CD14-positive monocyte (primary cell): ENCODE data around the gene TNFRSF11A. TPM values are rescaled to one million over a fixed set of nuclear protein-coding genes. Genes with fewer than 3 reads are reported as not detected.

Source experiments
- DNase-seq, 3 donors: peaks; one replicate each; pipeline ENCODE4 v3.0.0-alpha.2; 2011 to 2022
- H2AFZ ChIP-seq: 2 replicates; pipeline ENCODE4 v1.6.0; 2012; ENCODE audit warnings: mild to moderate bottlenecking, low read depth, low read length, inconsistent platforms; ENCODE audit not compliant: insufficient read depth, poor library complexity, severe bottlenecking
- H3K27ac ChIP-seq, 2 donors: 1 replicate in 1 of 2; 2 replicates in 1 of 2; pipeline ENCODE4 v1.5.1; 2012 to 2013; ENCODE audit warnings: low read length in 2 of 2, control low read depth in 1 of 2, inconsistent platforms in 1 of 2, low read depth in 1 of 2, mild to moderate bottlenecking in 1 of 2
- H3K27me3 ChIP-seq, 2 donors: one replicate each; pipeline versions ENCODE4 v1.6.0 to v1.6.1; 2011 to 2013; ENCODE audit warnings: low read length in 2 of 2; ENCODE audit not compliant: control insufficient read depth in 2 of 2, insufficient read depth in 2 of 2
- H3K36me3 ChIP-seq, 2 donors: replicated peaks in 1 of 2; 1 replicate in 1 of 2; 2 replicates in 1 of 2; pipeline versions ENCODE4 v1.5.1 to v1.6.1; 2012 to 2013; ENCODE audit warnings: low read length in 2 of 2, control low read depth in 1 of 2, inconsistent platforms in 1 of 2, mild to moderate bottlenecking in 1 of 2; ENCODE audit not compliant: insufficient read depth in 2 of 2, control insufficient read depth in 1 of 2
- H3K4me1 ChIP-seq, 2 donors: 1 replicate in 1 of 2; 2 replicates in 1 of 2; pipeline versions ENCODE4 v1.5.1 to v1.6.1; 2012 to 2013; ENCODE audit warnings: low read length in 2 of 2, control low read depth in 1 of 2, inconsistent platforms in 1 of 2, mild to moderate bottlenecking in 1 of 2, moderate library complexity in 1 of 2; ENCODE audit not compliant: insufficient read depth in 2 of 2, control insufficient read depth in 1 of 2
- H3K4me2 ChIP-seq: replicated peaks from 2 replicates; pipeline ENCODE3; 2012; ENCODE audit warnings: low read length, moderate library complexity, mild to moderate bottlenecking; ENCODE audit not compliant: poor library complexity, severe bottlenecking; ENCODE audit errors: extremely low read depth
- H3K4me3 ChIP-seq, 3 experiments: fragments of 200-600 bp in 1 of 3; sonication (generic) in 1 of 3; replicated peaks in 1 of 3; 1 replicate in 2 of 3; 2 replicates in 1 of 3; pipeline ENCODE4 v1.5.1; 2011 to 2013; ENCODE audit warnings: low read length in 3 of 3, mild to moderate bottlenecking in 3 of 3, control low read depth in 2 of 3, low read depth in 2 of 3, inconsistent platforms in 1 of 3, moderate library complexity in 1 of 3
- H3K79me2 ChIP-seq: 2 replicates; pipeline ENCODE4 v1.6.0; 2012; ENCODE audit warnings: mild to moderate bottlenecking, control low read depth, inconsistent platforms, low read length, moderate library complexity; ENCODE audit not compliant: insufficient read depth
- H3K9ac ChIP-seq: 2 replicates; pipeline ENCODE4 v1.6.0; 2017; ENCODE audit warnings: low read length, mild to moderate bottlenecking; ENCODE audit not compliant: insufficient read depth, poor library complexity, severe bottlenecking
- H3K9me3 ChIP-seq, 2 donors: replicated peaks in 1 of 2; 1 replicate in 1 of 2; 2 replicates in 1 of 2; pipeline versions ENCODE4 v1.5.1 to v1.6.1; 2012 to 2013; ENCODE audit warnings: low read length in 2 of 2, control low read depth in 1 of 2; ENCODE audit not compliant: control insufficient read depth in 1 of 2, insufficient read depth in 1 of 2
- H4K20me1 ChIP-seq: 2 replicates; pipeline ENCODE4 v1.6.0; 2012; ENCODE audit warnings: mild to moderate bottlenecking, low read length, control low read depth, moderate library complexity; ENCODE audit not compliant: insufficient read depth
- H3K27ac Mint-ChIP-seq, 7 donors: one replicate each; pipeline ENCODE4 v1.8.0; 2020; ENCODE audit warnings: mild to moderate bottlenecking in 7 of 7, mixed read lengths in 7 of 7, moderate library complexity in 6 of 7, inconsistent platforms in 2 of 7
- H3K27me3 Mint-ChIP-seq, 3 donors: one replicate each; pipeline ENCODE4 v1.8.0; 2021 to 2022; ENCODE audit warnings: low read depth in 3 of 3, mild to moderate bottlenecking in 3 of 3, mixed read lengths in 3 of 3, moderate library complexity in 3 of 3, inconsistent platforms in 1 of 3
- H3K36me3 Mint-ChIP-seq, 2 donors: one replicate each; pipeline ENCODE4 v1.8.0; 2020; ENCODE audit warnings: mixed read lengths in 2 of 2, inconsistent platforms in 1 of 2, mild to moderate bottlenecking in 1 of 2
- H3K4me1 Mint-ChIP-seq: one replicate; pipeline ENCODE4 v1.8.0; 2020; ENCODE audit warnings: mild to moderate bottlenecking, mixed read lengths
- H3K4me3 Mint-ChIP-seq, 2 donors: one replicate each; pipeline ENCODE4 v1.8.0; 2020; ENCODE audit warnings: mild to moderate bottlenecking in 2 of 2, mixed read lengths in 2 of 2, moderate library complexity in 1 of 2
- H3K9me3 Mint-ChIP-seq, 7 donors: one replicate each; pipeline ENCODE4 v1.8.0; 2020 to 2022; ENCODE audit warnings: mixed read lengths in 7 of 7, mild to moderate bottlenecking in 6 of 7, moderate library complexity in 6 of 7, inconsistent platforms in 2 of 7
- WGBS: methylation state at CpG from one replicate; pipeline ENCODE4 v1.1.5; 2013; ENCODE audit warnings: missing lambda C conversion rate; ENCODE audit not compliant: insufficient coverage; 5-methylcytosine and 5-hydroxymethylcytosine counted together
- intact Hi-C, 2 donors: fragments of 100-400 bp; cut with micrococcal nuclease; formaldehyde crosslinking; loops; one replicate each; pipeline versions ENCODE4 v1.15.0 to v1.15.1; 2023
- polyA plus RNA-seq, 3 donors: library from polyadenylated mRNA; depleted of rRNA in 1 of 3; unstranded in 2 of 3; stranded (reverse) in 1 of 3; fragments of 300-500 nt in 2 of 3; fragments of >200 nt in 1 of 3; fragmentation: Illumina TruSeq in 2 of 3; gene quantifications; 1 replicate in 2 of 3; 2 replicates in 1 of 3; pipeline ENCODE4 v1.2.3, GENCODE V29; 2012 to 2021
- TF ChIP-seq, protein P1 (sequence below): fragments of 200-600 bp; IDR thresholded peaks from one replicate; pipeline ENCODE4 v1.8.0; 2022; ENCODE audit warnings: antibody characterized with exemption, mild to moderate bottlenecking

Gene TNFRSF11A
- polyA plus RNA-seq, 3 donors, result 0.05 to 0.67 (median 0.24) TPM

GRCh38 chr18:62420513-62421209 is 95.6 kb downstream of the TNFRSF11A start:
- WGBS, result 0% methylated on average over 3 of the region's 9 CpGs
- Histone ChIP-seq H3K4me2 (peak overlapping the region; percentile 43), H3K4me3 (peak overlapping the region in 2 of 3 experiments; percentile 25 to 33)

DNA sequence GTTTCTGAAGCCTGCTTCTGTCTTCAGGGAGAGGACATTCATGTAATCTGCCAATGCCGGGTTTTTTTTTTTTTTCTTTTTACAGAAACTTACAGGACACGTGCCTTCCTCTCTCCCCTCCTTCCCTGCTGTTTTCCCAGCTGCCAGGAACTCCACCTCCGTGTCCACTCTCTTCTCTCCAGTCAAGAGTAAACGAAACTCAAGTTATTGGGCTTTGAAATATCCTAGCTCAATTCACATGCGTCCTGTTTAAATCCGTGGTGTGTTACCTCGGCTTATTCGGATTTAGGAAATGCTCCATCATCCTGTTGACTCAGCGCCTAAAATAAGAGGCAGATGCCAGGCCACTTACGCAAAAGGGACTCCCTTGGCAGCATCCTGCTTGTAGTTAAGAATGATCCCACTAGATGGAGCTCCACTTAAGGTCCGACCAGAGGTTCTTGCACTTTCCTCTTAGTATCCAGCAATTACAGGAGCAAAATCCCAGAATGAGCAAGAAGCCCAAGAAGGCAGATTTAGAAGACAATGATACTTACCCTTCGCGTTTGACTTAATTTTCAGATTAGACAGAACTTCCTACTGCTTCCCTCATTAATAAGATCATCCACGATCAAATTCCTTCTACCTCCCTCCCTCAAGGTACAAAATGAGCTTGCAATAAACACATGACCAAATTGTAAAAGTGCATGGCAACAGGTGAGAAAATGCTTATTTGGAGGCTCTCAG is 100.5 kb downstream of the TNFRSF11A start:
- Histone ChIP-seq H3K4me2 (peak overlapping the region; percentile 60), H2AFZ (peak overlapping the region; percentile 7), H3K4me1 (peaks cover 26 to 32% of the 10 kb centered on the region in 2 donors), H3K36me3 (no peaks in the 10 kb centered on the region), H3K4me3 (peak overlapping the region in 1 of 3 experiments; percentile 39), H3K27me3 (no peaks in the 10 kb centered on the region), H3K9ac (no peak overlapping the region), H3K27ac (peak overlapping the region in 1 of 2 donors; percentile 20), H3K79me2 (no peaks in the 10 kb centered on the region), H4K20me1 (no peaks in the 10 kb centered on the region), H3K9me3 (no peaks in the 10 kb centered on the region)
- peaks cover 0 to 1% of the 10 kb centered on the region in 2 donors for H3K36me3 Mint-ChIP-seq
- peak; percentile 90 to 95 (median 94) for DNase-seq
- TF ChIP-seq, protein P1, sequence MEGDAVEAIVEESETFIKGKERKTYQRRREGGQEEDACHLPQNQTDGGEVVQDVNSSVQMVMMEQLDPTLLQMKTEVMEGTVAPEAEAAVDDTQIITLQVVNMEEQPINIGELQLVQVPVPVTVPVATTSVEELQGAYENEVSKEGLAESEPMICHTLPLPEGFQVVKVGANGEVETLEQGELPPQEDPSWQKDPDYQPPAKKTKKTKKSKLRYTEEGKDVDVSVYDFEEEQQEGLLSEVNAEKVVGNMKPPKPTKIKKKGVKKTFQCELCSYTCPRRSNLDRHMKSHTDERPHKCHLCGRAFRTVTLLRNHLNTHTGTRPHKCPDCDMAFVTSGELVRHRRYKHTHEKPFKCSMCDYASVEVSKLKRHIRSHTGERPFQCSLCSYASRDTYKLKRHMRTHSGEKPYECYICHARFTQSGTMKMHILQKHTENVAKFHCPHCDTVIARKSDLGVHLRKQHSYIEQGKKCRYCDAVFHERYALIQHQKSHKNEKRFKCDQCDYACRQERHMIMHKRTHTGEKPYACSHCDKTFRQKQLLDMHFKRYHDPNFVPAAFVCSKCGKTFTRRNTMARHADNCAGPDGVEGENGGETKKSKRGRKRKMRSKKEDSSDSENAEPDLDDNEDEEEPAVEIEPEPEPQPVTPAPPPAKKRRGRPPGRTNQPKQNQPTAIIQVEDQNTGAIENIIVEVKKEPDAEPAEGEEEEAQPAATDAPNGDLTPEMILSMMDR, result peak; percentile 87
- H3K4me3 Mint-ChIP-seq, result peak overlapping the region; percentile 48 to 89
- peak overlapping the region; percentile 63 to 88 (median 83) for H3K27ac Mint-ChIP-seq
- WGBS, result 7% methylated on average over 12 of the region's 14 CpGs
- peaks cover 4 to 9% (median 7%) of the 10 kb centered on the region in 7 donors for H3K9me3 Mint-ChIP-seq
- peaks cover 29% of the 10 kb centered on the region for H3K4me1 Mint-ChIP-seq
- intact Hi-C loops, result loop anchor here (5.0 kb wide), 3 partner anchors 37 to 157 kb away; partner anchors contain the start of gene ZCCHC2 (in 2 of the 2)
- H3K27me3 Mint-ChIP-seq, result peaks cover 1 to 4% (median 3%) of the 10 kb centered on the region in 3 donors

More at GRCh38 chr18:62420513-62421209, 95.6 kb downstream of the TNFRSF11A start:
- H3K4me1 ChIP-seq, result peaks cover 21 to 31% of the 10 kb centered on the region in 2 donors
- peak overlapping the region; percentile 17 for H3K9ac ChIP-seq
- peak overlapping the region in 1 of 2 donors; percentile 73 for H3K27ac ChIP-seq
- DNase-seq, result peak; percentile 90 to 97 (median 95)
- no peaks in the 10 kb centered on the region for H4K20me1 ChIP-seq
- peak overlapping the region; percentile 54 for H2AFZ ChIP-seq
- H3K79me2 ChIP-seq, result no peaks in the 10 kb centered on the region
- Mint-ChIP-seq H3K36me3 (no peaks in the 10 kb centered on the region), H3K9me3 (peaks cover 0 to 2% (median 0%) of the 10 kb centered on the region in 7 donors), H3K27ac (peak overlapping the region; percentile 72 to 92 (median 85)), H3K27me3 (peaks cover 1 to 5% (median 3%) of the 10 kb centered on the region in 3 donors), H3K4me1 (peaks cover 38% of the 10 kb centered on the region), H3K4me3 (peak overlapping the region; percentile 66 to 87)
- intact Hi-C loops, result no loop called here
- H3K27me3 ChIP-seq, result no peaks in the 10 kb centered on the region
- TF ChIP-seq, protein P1, result no peak
- H3K36me3 ChIP-seq, result no peaks in the 10 kb centered on the region
- H3K9me3 ChIP-seq, result no peaks in the 10 kb centered on the region
